Skin of body (tissue), 2 donors: ENCODE data around the gene PRR16. TPM values are rescaled to one million over a fixed set of nuclear protein-coding genes. Genes with fewer than 3 reads are reported as not detected.
"Not testable (repeated sequence)": the region's sequence is repeated elsewhere in the genome, so short reads cannot be mapped to it uniquely, and the experiment has no call there.

Source experiments
- DNase-seq: peaks from one replicate; lab custom pipeline; 2025; lab: John Stamatoyannopoulos, UW
- total RNA-seq: library from RNA; depleted of rRNA; stranded (reverse); fragments of >200 nt; gene quantifications from one replicate; pipeline ENCODE4 v1.2.3, GENCODE V29; 2014

The PRR16 gene
- total RNA-seq, 1 donor from 2014 or later, result 12.4 TPM

DNA sequence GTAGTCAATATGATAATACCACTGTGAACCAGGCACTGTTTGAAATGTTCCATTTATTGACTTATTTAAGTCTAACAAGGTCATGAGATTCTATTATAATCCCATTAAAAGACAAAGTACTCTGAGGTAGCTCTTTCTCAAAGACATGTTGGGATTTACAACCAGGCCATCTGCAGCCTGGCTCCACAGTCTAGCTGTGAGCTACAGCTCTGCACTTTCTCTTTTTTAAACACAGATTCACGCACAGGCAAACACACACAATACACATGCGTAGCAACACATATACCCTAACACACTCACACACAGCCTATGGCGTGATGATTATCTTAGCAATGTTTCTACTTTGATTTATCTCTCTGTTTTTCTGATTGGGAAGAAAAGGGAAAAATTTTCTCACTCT, 174.3 kb downstream of the PRR16 start:
- no peak for DNase-seq

DNA sequence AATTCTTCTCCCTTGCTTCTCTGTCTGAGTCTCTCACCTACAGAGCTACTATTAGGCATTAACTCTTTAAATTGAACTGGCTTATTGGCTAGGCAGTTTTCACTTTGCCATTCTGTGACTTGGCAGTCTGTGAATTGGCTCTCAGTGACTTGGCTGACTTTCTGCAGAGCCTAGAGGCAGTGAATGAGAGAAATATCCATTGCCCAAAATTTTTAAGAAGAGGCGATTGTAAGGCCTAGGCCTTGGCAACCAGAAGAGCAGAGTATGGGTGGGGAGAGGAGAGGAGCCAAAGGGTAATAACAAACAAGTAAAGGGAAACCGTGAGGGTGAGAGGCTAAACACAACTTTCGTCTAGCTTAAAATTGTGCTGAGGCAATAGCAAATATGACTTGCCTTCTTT, 176.7 kb downstream of the PRR16 start:
- no peak for DNase-seq

DNA sequence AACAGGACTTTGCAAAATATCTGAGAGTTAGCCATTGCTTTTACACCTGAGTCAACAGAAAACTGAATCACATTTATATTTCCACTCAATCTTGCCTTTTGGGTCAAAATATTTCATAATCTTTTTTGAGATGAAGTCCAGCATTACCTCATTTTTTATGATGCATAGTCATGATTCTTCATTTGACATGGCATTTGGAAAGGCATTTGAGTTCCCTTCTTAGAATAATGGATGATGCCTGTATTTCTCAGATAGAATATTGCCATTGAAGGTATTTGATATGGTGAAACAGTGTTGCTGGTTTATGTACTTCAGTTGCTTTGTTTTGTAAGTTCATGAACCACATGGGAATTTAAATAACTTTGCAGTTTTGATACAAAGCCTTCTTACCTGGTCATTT, 180.4 kb downstream of the PRR16 start:
- DNase-seq, result no peak

DNA sequence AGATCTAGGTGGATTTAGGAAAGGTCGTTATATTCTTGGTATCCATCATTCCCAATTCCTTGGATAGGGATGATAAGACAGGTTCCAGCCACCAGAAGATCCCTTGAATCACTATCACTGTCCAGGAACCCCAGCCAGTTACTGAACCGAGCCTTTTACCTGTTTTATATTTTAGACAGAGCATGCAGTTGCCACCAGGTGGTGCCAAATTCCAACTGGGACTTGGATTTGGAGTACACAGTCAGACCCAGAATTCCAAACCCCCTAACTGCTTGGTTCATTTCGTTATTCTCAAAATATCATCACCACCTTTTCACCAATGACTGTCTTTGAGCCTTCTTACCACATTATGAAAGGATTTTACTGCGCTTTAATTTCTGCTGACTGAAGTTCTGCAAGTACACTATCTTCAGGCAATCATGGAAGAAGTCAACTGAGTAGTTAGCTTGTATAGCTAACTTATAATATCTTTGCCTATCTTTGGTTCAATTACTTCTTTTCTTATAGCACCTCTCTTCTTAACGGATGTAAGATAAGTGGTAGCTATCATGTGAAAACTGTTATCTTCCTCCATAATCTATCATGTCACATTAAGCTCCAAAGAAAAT, 191.8 kb downstream of the PRR16 start:
- DNase-seq, result peak; percentile 1

DNA sequence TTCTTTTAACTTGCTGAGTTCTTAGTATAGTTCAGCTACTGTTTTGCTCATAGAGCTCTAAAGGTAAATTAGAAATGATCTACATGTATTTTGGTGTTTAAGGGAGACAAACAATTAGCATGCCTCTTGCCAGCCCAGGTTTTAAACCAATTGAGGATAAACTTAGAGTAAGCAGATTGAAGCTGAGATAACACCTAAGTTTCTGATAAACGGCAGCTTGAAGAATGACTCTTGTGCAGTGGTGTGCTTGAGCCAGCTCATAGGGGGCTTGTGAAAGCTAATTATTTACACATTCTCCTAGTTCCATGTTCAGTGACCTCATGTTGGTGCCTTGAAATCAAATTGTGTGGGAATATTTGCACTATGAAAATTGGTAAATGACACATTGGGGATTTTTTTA, 193.0 kb downstream of the PRR16 start:
- no peak for DNase-seq

DNA sequence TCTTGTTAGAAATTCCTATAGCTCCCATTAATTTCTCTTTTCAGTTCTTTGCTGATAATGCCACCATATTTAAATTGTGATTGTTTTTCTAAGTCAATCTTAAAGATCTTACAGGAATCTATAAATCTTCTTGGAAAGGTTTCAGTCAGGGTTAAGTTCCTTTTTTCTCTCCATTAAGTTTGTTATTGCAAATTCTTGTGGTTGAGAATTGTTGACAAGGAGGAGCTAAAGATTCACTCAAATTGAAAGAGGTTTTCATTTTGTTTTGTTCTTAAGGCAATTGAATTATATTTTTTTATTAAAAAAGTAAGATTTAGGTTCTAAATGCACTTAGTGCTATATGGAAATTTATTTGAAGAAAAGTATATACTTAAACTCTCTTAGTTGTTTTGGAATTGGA, 213.4 kb downstream of the PRR16 start:
- DNase-seq, result no peak

DNA sequence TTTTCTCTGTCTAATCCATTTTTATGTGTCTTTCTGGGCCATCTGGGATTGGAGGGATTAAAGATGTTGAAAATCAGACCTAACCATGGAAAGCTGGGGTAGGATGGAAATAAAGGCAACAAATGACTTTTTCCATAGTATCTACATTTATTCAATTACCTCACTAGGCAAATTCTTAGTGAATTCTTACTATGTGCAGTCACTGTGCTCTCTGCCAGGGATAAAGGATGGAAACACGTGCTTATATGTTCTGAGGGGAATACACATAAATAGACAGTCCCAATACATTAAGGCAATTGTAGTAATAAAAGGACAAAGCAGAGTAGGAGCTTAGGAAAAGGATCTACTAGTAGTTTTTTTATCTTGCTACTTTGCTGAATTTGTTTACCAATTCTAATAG, 214.2 kb downstream of the PRR16 start:
- DNase-seq, result no peak

DNA sequence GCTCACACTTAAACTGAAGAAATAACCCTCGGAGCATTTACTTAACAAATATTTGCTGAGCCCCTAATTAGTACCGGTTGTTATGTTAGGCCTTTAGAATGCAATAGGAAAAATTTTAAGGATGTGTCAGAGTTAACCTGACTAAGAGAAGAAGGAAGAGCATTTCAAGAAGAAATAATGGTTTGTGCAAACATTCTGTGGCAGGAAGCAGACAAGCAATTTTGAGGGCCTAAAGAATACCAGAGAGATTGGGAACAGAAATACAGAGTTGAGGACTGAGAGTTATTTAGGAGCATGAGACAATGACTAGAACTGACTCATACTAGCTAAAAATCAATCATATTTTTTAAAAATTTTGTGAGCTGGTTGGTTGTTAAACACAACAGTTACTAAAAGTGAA, 218.8 kb downstream of the PRR16 start:
- no peak for DNase-seq

DNA sequence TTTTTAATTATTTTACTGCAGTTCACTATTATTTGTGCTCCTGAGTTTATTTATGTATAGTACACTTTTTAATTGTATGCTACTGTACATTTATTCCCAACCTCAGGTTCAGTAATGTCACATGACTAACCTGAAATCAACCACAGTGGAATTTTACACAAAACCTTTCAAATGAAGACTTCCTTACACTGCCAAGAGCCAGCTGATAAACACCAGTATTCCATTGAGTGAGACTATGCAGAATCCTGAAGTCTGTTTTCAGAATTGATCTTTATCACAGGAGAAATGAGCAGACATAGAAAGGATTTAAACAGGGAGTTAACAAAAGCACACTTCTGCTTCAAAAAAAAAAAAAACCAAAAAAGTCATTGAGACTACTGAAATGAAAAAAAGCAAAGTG, 219.5 kb downstream of the PRR16 start:
- no peak for DNase-seq

DNA sequence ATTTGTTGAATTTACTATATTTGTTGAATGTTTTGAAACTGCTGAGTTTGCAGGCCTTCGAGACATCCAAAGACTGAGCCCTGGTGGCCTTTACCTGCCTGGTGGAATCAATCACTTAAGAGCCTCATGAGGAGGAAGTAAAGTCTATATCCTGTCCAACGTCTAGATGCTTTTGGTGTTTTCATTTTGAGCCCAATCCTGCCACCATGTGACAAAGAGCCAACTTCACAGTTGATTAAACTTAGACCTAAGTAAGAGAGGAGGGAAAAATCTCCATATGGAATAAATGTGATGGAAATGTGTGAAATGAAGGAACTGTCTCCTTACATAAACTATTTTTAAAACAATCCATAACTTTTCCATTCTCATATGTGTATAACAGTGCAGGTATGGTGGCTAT, 220.1 kb downstream of the PRR16 start:
- no peak for DNase-seq

DNA sequence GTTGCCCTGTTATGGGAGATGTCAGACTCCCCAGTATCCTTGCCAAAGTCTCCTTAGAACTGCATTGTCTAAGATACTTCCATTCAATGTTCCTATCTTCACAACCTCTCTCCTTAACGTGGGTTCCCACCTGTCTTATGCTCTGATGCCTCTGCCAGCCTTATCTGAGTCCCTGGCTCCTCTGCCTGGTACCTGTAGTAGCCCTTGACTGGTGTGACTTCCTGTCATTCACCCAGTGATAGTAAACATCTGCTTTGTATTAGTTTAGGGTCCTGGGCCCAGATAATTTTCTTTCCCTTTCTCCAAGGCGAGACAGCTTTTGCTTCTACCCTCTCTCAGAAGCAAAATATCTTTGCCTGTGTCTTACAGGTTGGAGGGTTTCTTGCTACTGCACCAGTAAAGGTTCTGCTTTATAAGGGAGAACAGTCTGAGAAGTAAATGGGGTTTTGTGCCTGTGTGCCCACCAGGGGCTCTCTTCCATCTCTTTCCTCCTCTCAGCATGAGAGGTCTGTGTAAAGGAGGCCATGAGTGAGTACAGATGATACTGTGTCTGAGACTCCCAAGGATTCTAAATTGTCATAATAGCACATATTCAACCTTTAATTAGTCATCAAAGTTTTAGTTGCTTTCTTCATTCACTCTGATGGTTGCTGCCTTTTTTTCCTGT, 220.8 kb downstream of the PRR16 start:
- no peak for DNase-seq

DNA sequence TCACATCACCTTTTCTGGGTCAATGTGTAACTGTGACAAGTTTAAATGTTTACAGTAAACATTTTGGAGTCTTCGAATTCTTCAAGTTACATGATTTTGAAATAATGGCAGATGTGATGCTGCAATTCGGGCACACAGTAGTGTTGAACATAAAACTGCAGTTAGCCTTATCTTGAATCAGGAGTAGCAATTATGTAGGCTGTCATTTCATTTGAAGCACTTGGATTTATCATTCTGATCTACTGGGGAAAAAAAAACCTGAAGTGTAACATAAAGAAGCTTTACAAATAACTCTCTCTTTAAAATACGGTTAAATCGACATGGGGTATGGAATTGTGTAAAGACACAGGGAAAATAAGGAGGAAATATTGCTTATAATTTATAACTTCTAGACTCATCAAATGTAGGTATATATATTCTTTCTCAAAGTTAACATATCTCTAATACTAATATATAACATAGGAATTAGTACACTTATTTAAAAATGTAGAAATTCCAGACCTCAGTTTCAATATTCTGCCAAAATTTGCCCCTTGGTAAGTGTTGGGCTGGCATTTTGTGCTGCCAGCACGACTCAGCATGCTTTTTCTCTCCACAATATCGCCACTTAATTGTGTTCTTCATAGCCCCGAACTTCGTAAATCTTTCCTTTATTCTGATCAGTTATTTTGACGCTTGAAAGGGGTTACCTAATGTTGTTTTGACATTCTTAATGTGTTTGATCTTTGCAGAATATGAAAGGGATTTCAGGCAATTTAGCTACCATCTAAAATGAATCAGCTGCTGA, 226.7 kb downstream of the PRR16 start:
- DNase-seq, result no peak

DNA sequence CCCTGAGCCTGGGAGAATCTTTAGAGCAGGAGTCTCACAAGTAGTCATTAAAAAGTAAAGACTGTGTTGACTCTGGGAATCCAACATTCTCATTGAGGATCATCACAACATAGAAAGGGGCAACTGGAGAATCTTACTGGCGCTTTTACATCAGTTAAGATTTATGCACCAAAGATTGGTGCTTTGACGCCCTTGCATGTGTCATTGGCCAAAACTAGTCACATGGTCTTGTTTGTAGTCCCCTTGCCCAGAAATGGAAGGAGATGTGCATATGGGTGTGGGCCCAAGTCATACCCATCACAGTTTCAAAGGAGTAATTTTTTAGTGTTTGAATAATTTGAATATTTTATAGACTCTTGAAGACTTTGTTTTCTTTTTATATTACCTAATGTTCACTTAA, 228.2 kb downstream of the PRR16 start:
- no peak for DNase-seq

DNA sequence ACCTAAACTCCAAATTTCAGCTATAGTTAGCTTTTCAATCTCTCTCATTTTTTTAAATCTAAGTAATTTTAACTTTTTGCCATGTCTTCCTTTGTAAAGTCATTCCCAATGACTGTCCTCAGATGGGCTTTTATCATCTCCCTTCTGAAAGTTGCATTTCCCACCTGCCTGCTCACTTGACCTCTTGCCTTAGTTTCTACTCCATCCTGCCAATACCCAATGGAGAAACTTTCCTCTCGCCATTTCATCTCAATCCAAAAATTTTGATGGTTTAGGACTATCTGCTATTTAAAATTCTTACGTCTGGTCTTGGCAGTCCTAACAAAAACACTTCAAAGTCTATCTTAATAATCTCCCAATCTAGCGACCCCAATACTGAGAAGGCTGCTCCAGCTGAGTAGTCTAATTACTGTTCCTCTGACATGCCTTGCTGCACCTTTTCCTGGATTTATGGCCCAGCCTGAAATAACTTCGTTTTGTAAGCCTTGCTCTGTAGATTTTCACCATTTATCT, 231.3 kb downstream of the PRR16 start:
- DNase-seq, result no peak

DNA sequence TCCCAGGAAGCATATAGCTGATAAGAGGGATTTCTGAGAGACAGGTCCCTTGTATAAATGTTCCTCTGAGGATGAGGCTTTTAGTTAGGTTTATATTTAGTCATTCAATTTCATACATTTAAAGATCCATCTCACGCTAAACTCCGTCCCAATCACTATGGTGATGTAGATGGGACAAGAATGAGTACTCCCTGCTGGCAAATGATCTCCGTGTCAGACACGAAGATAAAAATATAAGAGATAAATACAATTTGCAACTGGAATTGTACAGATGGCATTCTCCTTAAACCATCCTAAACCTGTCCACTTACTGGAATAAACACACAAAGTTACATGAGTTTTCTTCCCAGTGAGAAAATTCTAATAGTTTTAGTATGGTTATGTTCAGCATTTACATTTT, 233.0 kb downstream of the PRR16 start:
- DNase-seq, result no peak

DNA sequence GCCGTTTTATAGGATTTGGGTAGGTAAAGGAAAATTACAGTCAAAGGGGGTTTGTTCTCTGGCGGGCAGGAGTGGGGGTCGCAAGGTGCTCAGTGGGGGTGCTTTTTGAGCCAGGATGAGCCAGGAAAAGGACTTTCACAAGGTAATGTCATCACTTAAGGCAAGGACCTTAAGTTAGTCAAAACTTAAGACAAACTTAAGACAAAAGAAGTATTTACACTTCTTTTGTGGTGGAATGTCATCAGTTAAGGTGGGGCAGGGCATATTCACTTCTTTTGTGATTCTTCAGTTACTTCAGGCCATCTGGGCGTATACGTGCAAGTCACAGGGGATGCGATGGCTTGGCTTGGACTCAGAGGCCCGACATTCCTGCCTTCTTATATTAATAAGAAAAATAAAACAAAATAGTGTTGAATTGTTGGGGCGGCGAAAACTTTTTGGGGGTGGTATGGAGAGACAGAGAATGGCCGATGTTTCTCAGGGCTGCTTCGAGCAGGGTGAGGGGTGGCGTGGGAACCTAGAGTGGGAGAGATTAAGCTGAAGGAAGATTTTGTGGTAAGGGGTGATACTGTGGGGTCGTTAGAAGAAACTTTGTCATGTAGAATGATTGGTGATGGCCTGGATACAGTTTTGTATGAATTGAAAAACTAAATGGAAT, 233.7 kb downstream of the PRR16 start:
- DNase-seq, result not testable (repeated sequence)

DNA sequence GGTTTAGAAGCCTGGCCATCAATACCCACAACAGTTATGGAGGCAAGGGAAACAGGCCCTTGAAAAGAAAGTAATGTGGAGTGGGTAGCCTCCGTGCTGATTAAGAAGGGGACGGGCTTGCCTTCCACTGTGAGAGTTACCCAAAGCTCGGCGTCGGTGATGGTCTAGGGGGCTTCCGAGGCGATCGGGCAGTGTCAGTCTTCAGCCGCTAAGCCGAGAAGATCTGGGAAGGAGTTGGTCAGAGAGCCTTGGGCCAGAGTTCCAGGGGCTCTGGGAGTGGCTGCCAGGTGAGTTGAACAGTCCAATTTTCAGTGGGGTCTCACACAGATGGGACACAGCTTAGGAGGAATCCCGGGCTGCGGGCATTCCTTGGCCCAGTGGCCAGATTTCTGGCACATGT, 236.6 kb downstream of the PRR16 start:
- DNase-seq, result not testable (repeated sequence)

DNA sequence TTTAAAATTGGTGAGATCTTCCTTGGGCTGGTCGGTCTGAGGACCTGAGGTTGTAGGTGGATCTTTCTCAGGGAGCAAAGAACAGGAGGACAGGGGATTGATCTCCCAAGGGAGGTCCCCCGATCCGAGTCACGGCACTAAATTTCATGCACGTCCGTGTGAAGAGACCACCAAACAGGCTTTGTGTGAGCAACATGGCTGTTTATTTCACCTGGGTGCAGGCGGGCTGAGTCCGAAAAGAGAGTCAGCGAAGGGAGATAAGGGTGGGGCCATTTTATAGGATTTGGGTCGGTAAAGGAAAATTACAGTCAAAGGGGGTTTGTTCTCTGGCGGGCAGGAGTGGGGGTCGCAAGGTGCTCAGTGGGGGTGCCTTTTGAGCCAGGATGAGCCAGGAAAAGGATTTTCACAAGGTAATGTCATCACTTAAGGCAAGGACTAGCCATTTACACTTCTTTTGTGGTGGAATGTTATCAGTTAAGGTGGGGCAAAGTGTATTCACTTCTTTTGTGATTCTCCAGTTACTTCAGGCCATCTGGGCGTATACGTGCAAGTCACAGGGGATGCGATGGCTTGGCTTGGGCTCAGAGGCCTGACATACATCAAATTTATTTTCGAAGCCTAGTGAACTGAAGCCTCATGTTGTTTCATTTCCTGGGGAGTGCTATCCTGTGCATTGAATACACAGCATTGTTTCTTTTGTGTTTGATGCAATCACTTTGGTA, 238.9 kb downstream of the PRR16 start:
- DNase-seq, result not testable (repeated sequence)

DNA sequence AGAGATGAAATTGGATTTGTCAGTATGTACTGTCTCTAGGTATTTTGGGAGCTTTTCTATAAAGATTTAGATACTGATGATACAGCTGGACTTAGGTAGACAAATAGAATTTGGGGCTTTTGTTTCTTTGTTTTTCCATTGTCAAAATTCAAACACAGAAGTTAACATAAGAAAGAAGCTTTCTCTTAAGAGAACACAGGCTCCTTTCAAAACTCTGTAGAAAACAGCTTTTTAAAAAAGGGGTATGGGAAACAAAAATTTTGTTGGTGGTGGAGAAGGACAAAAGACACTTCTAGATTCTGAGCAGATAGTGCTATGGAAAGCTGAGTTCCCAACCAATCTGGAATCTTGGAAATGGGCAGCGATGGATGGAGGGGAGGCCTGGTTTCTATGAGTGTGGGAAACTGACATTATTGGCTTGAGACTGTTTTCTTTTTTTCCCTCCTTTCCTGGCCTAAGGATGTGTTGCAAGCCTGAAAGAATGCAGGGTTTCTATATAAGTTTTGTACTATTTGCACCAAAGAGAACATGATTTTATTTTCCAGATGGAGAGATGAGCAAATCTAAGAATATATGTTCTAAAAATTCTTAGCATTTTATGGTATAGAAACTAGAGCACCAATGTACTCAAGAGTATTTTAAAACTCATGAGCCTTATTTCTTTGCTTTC, 240.0 kb downstream of the PRR16 start:
- no peak for DNase-seq

DNA sequence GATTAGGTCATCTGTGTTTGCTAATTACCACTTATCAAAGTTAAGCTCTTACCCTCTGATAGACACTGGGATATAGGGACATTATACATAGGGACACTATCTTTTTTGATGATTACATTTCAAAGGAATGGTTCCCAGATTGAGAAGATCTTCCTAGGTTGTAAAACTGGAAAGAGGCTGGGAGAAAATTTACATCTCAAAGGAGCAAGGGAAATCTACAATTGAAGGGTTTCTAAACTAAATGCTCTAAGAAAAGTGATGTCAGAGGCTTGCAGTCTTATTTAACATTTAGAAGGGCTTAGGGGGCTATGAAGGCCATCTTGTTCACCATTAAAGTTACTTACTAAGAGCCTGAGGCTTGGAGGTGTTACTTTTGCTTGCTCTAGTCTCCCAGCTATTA, 242.8 kb downstream of the PRR16 start:
- DNase-seq, result no peak

DNA sequence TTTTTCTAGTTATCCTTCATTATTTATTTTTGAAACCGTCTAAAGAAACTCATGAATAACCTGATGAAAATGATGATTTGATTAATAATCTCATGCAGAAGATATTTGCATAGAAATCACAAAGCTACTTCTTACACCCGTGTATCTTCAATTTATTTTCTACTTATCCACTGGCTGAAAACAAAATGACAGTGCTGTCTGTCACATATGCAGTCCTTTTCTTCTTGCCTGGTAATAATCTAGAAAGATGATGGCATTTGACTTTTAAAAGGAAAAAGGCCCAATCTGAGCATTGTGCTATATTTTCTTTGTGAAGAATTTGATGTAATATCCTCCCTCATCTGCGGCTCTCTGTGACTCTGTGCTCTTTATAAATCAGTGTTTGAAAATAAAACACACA, 253.3 kb downstream of the PRR16 start:
- no peak for DNase-seq
